ENCODE data around the gene PUM2.

DNA sequence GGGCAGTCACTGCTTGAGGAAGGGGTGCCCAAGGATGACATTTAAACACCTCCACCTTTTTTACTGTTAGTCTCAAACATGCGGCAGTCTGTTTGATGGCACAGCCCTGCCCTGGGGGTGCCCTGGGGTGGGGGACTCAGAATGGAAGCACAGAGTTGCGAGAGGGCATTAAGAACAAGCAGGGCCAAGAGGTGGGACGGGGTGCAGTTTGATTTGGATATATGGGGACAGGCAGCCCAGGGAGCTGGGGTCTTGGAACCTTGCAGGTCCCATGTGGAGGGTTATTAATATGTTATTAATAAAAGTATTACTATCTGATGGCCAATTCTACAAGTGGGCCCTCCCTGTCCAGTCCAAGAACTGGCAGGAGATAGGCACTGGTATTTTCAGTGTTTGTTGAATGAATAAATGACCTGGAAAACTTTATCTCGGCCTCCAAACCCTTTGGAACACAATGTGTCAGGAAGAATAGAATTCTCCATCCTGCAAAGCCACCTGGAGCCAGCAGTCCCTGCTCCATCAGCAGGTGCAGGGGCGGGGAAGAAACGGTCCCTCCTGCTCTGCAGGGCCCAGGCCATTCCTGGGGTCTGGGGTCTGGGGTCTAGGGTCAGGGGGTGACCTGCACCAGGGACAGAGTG lies 150.9 kb downstream of the PUM2 start:
- TF ChIP-seq, protein P1, sequence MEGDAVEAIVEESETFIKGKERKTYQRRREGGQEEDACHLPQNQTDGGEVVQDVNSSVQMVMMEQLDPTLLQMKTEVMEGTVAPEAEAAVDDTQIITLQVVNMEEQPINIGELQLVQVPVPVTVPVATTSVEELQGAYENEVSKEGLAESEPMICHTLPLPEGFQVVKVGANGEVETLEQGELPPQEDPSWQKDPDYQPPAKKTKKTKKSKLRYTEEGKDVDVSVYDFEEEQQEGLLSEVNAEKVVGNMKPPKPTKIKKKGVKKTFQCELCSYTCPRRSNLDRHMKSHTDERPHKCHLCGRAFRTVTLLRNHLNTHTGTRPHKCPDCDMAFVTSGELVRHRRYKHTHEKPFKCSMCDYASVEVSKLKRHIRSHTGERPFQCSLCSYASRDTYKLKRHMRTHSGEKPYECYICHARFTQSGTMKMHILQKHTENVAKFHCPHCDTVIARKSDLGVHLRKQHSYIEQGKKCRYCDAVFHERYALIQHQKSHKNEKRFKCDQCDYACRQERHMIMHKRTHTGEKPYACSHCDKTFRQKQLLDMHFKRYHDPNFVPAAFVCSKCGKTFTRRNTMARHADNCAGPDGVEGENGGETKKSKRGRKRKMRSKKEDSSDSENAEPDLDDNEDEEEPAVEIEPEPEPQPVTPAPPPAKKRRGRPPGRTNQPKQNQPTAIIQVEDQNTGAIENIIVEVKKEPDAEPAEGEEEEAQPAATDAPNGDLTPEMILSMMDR (IDR thresholded peaks at IDR 0.05; ENCODE audit: low read length): no peak
- TF ChIP-seq EZH2phosphoT487 (IDR thresholded peaks at IDR 0.05; ENCODE audit: low read length) (no peak), EZH2 (optimal IDR thresholded peaks at IDR 0.05; ENCODE audit: low read depth, low read length) (no peak)

All from MM.1S (cell line).